ENCODE results near the gene UCHL5. TPM values are rescaled to one million over a fixed set of nuclear protein-coding genes. Genes with fewer than 3 reads are reported as not detected.

UCHL5 gene
- polyA plus RNA-seq, 1 experiment, result 9.4 TPM

- TF ChIP-seq CTCF (IDR thresholded peaks at IDR 0.05; ENCODE audit: insufficient read depth, low read depth, low read length), result no peak
- ChIA-PET POLR2A (no interaction called here), CTCF (no interaction called here)
- H3K36me3 ChIP-seq (ENCODE audit: control insufficient read depth, insufficient read depth, low read length), result no peaks in the 10 kb centered on the region
- no peaks in the 10 kb centered on the region for H3K27me3 ChIP-seq (ENCODE audit: control insufficient read depth, insufficient read depth, low read length)
- no peak overlapping the region for H3K4me3 ChIP-seq (ENCODE audit: low read depth, low read length)
- DNase-seq (ENCODE audit: low read depth), result no peak
These were observed 96.3 kb downstream of the UCHL5 start for GRCh38 chr1:192962901-192963300.

Small RNA genes within 50 kb of the gene (small RNA-seq; reads per million reads assigned to genes)
- gene SCARNA18B (ENCODE audit: insufficient read length, low read depth, low replicate concordance), result not detected

Other genes starting within 250 kb of the UCHL5 start
- gene RO60, start 252 bp upstream of the UCHL5 start, polyA plus RNA-seq (2011; rRNA removed), result 21.0 and 31.0 TPM in 2 replicates
- gene GLRX2, start 46.1 kb upstream of the UCHL5 start, polyA plus RNA-seq (2011; rRNA removed), result 9.2 and 22.2 TPM in 2 replicates
- gene CDC73, start 62.7 kb upstream of the UCHL5 start, polyA plus RNA-seq (2011; rRNA removed), result 16.1 and 39.6 TPM in 2 replicates
- 1.5 and 3.7 TPM in 2 replicates for gene B3GALT2, start 127.3 kb upstream of the UCHL5 start, polyA plus RNA-seq (2011; rRNA removed)

Measured in BJ (cell line).